SKM-1 (cell line): ENCODE data around the gene SCN1A.
"Not testable (repeated sequence)": the region's sequence is repeated elsewhere in the genome, so short reads cannot be mapped to it uniquely, and the experiment has no call there.

ENCODE experiments used
- DNase-seq: peaks from one replicate; lab custom pipeline; 2025; ENCODE audit not compliant: unreplicated experiment; lab: John Stamatoyannopoulos, UW

Gene SCN1A

DNA sequence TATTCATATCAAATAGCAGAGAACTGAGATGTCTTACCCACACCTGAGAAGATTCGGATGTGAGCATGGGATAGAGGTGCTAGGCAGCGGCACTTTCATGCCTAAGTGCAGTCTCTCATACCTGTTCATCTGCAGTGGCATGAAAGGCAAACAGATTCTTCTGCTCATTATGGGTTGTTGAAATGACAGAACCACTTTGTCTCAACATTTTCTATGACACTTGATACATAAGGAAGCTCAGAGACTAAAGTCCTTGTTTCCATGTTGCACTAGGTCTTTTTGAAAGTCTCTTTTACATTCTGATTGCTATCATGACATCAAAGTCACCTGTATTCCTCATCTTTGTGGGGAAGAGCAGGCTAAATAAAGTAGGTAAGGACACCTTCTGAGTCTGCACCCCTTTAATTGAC lies 8.0 kb upstream of the SCN1A start:
- DNase-seq = no peak

GRCh38 chr2:166135152-166135848 lies 7.5 kb upstream of the SCN1A start:
- DNase-seq = no peak

DNA sequence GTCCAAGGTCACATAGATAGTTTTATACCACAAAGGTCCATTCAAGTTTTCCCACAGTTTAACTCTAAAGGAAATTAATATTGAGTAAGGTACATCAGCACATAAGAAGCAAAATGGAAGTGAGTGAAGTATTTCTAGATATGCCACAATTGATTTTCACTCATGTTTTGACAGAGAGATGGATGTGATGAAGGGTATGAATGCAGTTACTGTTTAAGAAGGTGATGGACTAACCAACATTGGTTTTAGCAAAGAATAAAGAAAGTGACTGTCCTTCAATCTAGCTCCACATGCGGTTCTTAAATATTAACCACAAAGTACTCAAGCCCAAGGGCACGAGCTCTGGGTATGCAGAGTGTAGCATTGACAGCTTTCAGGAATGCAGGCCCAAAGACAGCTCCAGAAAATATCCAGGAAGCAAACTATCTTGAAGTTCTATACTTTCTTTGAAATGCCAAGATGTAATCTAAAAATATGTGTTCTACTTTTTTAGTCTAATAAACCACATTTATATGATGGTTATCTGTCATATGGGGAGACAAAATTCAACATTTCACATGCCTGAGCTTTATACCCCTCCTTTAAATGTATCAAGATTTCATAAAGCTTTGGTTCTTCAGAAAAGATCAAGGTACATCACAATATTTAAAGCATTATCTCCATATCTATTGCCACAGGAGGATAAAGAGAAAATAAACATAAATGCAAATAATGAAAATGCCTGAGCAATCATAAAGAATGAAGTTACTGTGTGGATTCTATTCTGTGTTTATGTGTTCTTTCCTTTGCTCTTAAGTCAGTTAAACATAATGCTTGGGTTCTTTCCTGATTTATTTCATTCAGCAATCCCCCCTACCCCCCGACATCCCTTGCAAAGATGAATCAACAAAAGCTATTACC lies 6.7 kb upstream of the SCN1A start:
- DNase-seq = no peak

DNA sequence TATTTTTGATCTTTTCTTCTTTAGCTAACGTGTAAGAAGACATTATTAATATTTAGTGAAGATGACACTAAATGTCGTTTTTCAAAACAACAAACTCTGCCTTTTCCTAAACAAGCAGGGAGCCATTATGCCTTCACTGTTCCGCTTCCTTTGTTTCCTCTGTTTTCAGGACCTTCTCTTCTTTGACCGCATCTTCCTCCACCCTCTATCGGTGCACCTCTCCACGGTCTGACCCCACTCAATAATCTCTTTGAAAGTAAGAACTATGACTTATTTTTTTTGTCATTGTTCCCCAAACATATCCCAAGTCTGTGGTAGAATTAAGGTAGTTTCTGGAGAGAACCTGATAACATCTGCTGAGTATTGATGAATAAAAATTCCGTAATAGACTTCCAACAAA lies 5.8 kb upstream of the SCN1A start:
- DNase-seq = no peak

DNA sequence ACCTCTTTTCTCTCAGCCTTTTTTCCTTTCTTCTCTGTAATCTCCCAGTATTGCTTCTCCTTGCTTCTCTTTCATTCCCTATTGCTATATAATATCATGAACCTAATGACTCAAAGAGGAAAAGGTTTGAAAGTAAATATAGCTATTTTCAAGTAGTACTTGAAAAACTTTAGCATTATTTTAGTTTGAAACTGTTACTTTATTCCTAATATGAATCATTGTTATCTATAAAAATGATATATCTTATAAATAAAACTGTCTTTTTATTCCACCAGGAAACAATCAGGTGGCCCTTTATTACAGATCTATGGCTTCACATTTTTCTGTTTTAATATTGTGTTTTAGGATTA lies 311 bp upstream of the SCN1A start:
- DNase-seq = no peak

DNA sequence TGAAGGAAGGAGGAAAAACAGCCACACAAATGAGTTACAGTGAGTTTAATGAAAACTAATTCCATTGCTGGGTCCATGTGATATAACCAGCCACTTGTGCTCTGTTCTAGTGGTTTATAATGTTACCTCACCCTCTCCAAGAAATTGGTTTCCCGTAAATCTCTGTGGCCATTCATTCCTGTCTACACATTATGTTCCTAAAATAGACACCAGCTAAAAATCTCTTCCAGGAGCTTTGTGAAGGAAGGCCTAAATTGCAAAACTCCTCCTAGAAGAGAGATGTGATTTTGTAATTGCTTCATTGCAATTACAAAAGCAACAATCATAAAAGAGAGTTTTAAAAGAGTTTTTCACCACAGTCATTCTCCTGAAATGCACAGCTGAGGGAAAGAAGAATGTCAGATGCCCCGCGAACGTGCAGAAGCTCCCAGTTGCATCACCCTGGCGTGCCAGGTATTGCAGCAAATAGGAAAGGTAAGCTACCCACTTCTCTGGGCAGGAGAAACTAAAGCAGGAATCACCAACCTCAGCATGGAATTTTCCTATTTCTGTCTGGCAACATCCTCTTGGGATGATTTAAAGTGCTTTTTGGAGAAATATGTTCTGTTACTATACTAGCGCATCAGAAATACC lies 1.7 kb downstream of the SCN1A start:
- no peak for DNase-seq

- no peak for DNase-seq
These were observed 2.3 kb downstream of the SCN1A start for GRCh38 chr2:166125557-166125956.

- no peak for DNase-seq
These were observed 9.6 kb downstream of the SCN1A start for GRCh38 chr2:166118180-166118579.

DNA sequence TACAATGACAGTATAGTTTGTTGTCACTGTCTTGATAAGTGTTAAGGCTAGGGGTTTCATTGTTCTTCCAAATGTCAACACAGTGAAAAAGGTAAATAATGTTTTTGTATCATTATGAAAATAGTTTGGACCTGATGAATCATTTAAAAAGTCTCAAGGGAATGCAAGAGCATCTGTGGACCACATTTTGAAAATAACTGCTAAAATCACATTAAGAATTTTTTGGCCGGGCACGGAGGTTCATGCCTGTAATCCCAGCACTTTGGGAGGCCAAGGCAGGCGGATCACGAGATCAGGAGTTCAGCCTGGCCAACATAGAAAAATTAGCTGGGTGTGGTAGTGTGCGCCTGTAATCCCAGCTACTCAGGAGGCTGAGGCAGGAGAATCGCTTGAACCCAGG lies 10.3 kb downstream of the SCN1A start:
- DNase-seq = no peak

GRCh38 chr2:166115589-166115988 lies 12.2 kb downstream of the SCN1A start:
- no peak for DNase-seq

GRCh38 chr2:166112193-166112605 lies 15.6 kb downstream of the SCN1A start:
- DNase-seq = no peak

DNA sequence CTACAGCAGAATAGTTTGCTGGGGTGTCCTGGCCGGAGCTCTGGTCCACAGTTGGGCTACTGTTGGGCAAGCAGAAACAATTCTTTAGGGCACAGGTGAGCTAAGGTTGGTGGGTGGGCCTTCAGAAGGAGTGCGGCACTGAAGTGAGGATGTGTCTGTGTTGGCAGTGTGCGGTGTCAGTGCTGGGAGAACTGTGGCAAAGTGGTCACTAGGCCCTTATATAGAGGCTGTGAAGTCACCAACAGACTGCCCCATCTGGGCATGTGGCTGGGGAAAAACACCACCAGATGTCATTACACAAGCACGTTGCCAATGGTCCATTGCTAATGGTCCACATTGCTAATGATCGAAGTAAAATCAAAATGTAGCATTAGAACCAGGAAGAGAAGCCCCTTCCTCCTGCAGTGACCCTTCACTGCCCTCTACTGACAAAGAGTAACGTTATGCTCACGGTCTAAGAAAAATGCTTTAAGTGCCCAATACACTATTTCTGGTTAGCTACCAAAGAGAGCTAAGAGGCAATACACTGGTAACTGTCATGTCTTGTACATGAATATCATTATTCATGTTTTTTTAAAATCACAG lies 21.3 kb downstream of the SCN1A start:
- no peak for DNase-seq

DNA sequence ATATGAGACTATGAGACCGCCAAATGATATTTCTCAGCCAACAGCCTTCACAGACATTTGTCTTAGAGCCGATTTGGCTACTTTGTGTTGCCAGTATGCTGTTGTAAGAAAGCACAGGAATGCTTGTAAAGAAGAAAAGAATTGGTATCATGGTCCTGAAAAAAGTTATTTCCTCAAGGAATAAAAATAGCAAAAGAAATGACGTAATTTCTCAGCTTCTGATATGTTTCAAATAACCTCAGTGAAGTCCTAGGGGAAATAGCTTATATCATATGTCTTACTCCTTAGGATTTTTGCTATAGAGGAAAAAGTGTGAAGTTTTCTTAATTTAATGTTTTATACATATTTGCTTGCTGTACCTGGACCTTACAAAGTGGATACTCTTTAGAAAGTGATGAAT lies 23.0 kb downstream of the SCN1A start:
- no peak for DNase-seq

- no peak for DNase-seq
These were observed 23.7 kb downstream of the SCN1A start for GRCh38 chr2:166104084-166104483.

DNA sequence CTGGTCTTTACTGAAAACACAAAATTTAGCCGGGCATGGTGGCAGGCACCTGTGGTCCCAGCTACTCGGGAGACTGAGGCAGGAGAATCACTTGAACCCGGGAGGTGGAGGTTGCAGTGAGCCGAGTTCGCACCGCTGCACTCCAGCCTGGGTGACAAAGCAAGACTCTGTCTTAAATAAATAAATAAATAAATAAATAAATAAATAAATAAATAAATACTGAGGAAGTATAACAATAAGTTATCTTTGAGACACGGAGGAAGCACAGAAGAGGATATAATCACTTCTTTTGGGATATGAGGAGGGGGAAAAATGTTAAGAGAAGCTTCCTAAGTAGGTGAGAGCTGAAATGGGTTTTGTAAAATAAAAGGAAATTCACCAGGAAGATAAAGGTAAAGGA lies 24.5 kb downstream of the SCN1A start:
- not testable (repeated sequence) for DNase-seq

- DNase-seq = no peak
These were observed 33.5 kb downstream of the SCN1A start for GRCh38 chr2:166094325-166094724.

DNA sequence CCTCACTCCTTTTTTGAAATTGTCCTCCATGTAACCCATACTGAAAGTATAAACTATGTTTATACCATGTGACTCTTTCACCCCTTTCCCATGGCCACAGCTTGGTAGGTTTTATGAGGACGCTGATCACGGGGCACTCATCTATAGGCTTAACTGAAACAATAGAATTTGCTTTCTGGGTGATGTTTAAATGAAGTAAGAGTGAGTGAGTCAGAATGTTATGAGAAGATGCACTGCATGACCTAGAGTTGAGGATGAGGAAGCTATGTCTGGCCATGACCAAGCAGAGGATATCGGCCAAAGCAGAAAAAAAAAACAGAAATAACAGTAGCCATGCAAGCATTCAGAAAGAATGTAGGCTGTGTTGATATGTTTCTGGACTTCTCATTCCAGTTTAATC lies 34.9 kb downstream of the SCN1A start:
- no peak for DNase-seq

DNA sequence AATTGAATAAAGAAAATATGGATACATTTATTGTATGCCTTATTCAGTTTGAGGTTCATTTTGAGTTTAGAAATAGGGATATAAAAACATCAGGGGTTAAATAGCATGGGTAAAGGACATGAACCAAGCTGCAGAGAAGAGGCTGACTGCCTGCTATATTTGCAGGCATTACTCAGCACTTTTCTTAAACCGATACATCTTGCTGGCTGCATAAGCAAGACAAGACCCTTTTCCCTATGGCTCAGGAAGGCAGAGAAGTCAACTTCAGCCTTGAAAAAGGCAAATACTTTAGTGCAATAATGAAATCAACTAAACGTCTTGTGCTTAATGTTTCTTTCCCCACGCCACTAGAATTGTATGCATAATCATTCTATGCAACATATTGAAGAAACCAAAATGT lies 36.4 kb downstream of the SCN1A start:
- no peak for DNase-seq

DNA sequence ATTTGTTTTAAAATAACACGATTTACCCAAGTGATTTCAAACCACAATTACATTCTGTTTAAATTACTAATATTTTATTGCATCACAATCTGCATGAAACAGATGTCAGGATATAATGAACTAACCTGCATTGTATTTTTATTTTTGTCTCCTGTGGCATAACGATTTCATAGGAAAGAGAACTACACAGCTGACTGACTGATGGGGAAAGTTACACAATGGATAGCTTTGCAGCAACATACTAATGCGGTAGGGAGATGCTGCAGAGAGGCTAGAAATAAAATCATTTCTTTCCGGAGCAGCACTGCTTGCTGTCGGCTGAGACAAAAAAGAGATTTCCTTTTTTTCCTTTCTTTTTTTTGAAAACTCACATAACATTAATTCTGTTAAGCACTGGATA lies 36.9 kb downstream of the SCN1A start:
- peak; percentile 24 for DNase-seq

DNA sequence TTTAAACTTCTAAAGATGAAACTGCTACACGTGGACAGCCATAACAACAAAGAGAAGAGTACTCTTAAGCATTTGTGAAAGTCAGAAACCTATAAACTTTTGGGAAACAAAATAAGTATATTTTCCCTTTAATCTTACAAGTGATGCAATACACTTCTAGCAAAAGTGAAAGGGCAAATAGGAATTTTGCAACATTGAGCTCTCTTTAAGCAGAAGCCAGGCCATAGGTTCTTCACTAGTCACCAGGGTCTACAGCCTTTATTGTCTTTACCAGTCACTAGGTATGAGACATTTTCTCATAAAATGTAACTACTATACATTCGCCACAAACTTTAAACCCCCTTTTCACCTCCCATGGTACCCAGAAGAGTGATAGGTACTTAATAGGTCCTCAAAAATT lies 37.5 kb downstream of the SCN1A start:
- DNase-seq = peak; percentile 42

DNA sequence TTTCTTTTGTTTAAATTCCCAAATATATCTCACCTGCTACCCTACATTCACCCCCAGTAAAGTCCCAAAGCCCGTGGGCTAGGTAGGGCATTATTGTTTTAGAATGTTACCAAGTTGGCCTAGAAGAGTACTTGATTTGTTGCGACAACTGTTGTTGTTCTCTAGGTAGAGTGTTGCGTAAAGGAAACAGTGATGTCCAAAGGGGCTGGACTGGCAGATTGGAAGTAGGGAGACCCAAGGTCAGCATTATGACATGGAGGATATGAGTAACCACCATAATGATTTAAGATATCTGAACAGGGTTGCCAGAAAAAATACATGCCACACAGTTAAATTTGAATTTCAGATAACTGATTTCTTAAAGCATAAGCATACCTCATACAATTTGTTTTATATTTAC lies 39.2 kb downstream of the SCN1A start:
- DNase-seq = no peak

GRCh38 chr2:166084301-166084700 lies 43.5 kb downstream of the SCN1A start:
- no peak for DNase-seq
